NCI-H510A (cell line): ENCODE measurements around the gene C20orf173.

Experiments used
- DNase-seq: peaks from one replicate; lab custom pipeline; 2025; lab: John Stamatoyannopoulos, UW

Gene C20orf173

DNA sequence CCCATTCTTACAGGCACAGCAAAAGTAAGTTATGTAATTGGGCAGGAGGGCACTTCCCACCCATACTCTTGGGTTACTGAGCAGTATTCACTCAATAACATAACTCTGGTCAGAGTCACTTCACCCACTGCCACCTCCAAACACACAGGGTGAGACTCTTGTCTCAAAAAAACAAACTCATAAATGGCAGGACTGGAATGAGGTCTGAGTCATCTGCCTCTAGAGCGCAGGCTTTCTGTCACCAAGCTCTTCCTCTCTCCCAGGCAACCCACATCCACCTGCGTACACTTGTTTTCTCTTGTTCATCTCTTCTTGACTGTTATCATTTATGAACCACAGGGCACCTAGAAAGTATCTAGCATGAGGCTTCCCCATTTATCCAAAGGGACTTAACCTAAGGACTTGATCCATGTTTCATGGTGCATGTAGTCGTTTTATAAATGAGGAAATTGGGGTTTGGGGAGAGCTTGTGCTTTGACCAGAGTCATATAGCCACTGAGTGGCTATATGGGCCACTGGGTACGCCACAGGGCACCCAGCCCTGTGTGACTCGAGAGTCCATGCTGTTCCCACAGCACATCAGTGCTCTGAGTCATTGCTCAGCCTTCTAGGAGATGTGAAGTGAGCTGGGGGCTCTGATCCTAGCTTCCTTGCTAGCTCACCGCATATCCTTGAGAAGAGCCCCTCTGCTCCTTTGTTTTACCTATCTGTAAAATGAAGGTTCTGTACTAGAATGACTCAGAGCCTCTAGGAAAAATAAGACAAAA is 22.4 kb downstream of the C20orf173 start:
- DNase-seq, result no peak

DNA sequence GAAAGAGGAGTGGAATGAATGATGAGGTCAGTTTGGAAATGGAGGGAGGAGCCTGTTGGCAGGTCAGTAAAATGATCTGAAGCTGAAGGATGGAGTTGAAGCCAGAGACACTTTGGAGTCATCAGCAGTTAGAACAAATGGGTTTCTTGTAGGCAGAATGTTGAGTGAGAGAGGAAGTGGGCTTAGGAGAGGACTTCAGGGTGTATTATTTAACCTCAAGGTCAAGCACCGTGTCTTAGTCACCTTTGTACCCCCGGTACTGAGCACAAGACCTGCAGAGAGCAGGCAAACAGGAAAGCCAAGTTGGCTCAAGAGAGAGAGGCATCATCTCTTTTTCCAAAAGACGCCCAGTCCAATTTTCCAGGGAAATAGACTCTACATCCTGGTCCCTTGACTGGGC is 23.3 kb downstream of the C20orf173 start:
- no peak for DNase-seq

DNA sequence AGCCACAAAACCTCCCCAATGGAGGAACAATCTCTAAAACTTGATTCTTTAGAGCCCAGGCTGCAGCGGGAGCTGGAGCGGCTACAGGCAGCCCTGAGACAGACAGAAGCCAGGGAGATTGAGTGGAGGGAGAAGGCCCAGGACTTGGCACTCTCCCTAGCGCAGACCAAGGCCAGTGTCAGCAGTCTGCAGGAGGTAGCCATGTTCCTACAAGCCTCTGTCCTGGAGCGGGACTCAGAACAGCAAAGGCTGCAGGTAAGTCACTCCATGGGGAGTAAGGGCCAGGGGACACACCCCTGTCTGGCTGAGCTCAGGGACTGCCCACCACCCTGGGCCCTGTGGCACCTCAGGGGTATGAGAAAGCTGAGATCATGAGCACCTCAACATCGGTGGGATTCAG is 24.7 kb downstream of the C20orf173 start:
- DNase-seq, result no peak

DNA sequence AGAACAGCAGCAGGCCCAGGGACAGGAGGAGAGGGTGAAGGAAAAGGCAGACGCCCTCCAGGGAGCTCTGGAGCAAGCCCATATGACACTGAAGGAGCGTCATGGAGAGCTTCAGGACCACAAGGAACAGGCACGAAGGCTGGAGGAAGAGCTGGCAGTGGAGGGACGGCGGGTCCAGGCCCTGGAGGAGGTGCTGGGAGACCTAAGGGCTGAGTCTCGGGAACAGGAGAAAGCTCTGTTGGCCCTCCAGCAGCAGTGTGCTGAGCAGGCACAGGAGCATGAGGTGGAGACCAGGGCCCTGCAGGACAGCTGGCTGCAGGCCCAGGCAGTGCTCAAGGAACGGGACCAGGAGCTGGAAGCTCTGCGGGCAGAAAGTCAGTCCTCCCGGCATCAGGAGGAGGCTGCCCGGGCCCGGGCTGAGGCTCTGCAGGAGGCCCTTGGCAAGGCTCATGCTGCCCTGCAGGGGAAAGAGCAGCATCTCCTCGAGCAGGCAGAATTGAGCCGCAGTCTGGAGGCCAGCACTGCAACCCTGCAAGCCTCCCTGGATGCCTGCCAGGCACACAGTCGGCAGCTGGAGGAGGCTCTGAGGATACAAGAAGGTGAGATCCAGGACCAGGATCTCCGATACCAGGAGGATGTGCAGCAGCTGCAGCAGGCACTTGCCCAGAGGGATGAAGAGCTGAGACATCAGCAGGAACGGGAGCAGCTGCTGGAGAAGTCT is 25.5 kb downstream of the C20orf173 start:
- no peak for DNase-seq

DNA sequence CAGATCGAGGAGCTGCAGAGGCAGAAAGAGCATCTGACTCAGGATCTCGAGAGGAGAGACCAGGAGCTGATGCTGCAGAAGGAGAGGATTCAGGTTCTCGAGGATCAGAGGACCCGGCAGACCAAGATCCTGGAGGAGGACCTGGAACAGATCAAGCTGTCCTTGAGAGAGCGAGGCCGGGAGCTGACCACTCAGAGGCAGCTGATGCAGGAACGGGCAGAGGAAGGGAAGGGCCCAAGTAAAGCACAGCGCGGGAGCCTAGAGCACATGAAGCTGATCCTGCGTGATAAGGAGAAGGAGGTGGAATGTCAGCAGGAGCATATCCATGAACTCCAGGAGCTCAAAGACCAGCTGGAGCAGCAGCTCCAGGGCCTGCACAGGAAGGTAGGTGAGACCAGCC is 26.2 kb downstream of the C20orf173 start:
- DNase-seq, result no peak

DNA sequence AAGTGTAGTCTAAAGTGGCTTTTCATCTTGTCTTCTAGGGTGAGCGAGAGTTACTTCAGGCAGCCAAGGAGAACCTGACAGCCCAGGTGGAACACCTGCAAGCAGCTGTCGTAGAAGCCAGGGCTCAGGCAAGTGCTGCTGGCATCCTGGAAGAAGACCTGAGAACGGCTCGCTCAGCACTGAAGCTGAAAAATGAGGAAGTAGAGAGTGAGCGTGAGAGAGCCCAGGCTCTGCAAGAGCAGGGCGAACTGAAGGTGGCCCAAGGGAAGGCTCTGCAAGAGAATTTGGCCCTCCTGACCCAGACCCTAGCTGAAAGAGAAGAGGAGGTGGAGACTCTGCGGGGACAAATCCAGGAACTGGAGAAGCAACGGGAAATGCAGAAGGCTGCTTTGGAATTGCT is 27.1 kb downstream of the C20orf173 start:
- DNase-seq, result no peak

DNA sequence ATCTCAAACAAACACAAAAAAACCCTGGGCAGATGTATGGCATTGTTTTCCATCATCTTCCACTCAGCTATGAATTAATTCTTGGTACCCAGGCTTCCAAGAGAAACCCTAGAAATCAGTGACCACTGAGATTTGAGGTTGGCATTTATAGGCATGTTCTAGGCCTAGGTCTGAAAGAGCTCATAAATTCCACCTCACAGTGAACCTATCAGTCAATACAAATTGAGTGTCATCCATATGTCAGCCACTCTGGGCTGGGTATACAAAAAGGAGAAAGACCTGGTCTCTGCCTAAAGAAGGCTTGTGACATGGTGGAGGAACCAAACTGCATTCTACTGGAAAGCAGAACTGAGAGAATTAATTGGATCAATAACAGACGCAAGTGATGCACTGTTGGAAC is 30.2 kb downstream of the C20orf173 start:
- no peak for DNase-seq

DNA sequence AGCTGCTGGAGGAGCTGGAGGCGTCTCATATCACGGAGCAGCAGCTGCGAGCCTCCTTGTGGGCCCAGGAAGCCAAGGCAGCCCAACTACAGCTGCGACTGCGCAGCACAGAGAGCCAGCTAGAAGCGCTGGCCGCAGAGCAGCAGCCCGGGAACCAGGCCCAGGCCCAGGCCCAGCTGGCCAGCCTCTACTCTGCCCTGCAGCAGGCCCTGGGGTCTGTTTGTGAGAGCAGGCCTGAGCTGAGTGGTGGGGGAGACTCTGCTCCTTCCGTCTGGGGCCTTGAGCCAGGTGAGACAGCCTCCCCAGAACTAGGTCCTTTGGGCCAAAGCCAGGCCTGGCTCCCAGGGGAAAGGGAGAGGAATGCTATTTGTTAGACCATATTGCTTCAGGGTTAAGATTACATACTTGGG is 31.7 kb downstream of the C20orf173 start:
- DNase-seq, result no peak

DNA sequence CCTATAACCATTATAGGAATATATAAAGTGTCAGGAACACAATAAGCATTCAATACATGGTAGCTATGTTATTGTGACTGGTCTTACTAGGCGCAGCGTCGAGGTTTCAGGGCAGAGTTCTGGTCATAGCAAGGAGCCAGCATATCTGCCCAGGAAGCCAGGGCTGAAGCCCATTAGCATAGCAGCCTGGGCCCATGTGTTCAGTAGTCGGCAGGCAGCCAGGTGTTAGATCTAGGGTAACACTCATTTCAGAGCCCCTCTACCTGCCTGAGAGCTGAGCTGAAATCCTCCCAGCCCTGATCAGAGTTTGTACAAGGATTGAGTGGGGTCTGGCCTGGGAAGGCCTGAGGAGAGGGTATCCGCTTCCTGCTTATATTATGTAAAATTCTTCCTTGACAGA is 32.1 kb downstream of the C20orf173 start:
- no peak for DNase-seq

DNA sequence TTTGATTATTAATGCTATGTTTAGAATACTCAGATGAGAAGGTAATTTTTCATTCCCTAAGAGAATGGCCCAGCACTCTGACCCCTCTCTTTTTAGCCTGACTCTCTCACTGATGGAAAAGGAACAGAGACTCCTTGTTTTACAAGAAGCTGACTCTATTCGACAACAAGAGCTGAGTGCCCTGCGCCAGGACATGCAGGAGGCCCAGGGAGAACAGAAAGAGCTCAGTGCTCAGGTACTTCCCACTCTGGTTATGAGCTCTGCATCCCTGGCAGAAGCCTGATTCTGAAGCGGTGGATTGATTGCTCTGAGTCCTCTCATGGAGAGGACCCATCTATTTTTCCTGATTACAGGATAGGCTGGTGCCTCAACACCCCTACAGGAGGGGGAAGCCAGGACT is 33.0 kb downstream of the C20orf173 start:
- no peak for DNase-seq

DNA sequence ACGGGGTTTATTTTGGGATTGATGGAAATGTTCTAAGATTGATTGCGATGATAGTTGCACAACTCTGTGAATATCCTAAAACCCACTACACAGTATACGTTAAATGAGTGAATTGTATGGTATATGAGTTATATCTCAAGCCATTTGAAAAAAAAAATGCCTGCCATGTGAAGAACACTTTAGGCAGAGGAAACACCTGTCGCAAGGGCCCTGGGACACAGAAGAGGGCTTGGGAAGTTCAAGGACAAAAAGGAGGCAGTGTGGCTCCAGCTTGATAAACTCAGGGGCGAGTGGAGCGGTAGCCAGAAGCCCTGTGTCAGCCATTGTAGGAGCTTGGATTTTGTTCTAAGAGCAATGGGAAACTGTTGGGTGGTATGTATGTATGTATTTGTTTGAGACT is 37.1 kb downstream of the C20orf173 start:
- no peak for DNase-seq

DNA sequence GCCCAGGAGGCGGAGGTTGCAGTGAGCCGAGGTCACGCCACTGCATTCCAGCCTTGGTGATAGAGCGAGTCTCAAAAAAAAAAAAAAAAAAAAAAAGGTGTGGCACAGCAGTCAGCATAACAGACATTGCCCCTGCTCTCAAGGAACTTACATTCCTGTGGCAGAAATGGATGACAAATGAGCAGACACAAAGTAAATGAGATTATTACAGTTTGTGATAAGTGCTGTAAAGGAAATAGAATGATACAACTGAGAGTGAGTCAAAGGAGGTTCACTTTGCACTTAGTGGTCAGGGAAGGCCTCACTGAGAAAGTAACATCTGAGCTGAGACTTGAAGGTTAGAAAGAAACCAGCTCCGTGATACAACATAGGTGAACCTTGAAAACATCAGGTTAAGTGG is 37.6 kb downstream of the C20orf173 start:
- no peak for DNase-seq

DNA sequence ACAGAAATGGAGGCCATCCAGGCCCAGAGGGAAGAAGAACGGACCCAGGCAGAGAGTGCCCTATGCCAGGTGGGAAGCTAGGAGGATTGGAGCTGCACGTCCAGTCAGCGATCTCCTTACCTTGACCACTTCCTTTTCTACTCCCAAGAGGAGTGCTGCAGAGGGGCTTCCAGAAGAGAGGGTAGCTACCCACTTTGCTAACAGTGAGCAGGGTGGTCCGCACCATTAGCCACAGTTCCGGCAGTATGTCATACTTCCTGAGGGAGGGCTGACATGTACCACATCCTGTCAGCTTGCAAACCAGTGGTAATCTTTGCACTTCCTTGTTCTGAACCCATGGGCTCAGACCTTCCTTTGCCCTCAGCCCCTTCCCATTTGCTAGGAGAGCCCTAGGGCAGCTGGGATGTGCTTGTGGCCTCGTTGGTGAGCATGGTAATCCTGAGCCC is 38.7 kb downstream of the C20orf173 start:
- no peak for DNase-seq

DNA sequence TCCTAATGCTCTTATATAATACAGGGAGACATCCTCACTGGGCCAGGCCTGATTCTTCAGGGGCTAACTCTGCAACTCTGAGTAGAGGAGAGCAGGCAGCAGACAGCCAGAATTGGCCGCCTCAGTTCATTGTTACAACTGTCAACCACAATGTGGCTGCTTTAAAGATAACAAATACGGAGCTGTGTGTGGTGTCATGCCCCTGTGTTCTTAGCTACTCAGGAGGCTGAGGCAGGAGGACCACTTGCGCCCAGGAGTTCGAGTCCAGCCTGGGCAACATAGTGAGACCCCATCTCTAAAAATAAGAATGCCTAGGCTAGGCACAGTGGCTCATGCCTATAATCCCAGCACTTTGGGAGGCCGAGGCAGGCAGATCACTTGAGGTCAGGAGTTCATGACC is 39.7 kb downstream of the C20orf173 start:
- no peak for DNase-seq

DNA sequence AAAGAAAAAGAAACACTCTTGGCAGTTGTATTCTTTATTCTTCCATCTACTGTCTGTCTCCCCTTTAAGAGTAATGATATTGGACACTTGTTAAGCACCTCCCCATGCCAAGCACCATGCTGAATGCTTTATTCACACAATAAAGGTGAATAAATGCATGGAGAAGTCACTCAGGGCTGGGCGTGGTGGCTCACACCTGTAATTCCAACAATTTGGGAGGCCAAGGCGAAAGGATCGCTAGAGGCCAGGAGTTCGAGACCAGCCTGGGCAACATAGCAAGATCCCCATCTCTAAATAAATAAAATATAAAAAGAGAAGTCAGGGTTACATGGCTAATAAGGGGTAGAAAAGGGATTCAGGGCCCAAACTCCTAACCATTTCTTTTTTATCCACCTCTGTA is 42.0 kb downstream of the C20orf173 start:
- no peak for DNase-seq

DNA sequence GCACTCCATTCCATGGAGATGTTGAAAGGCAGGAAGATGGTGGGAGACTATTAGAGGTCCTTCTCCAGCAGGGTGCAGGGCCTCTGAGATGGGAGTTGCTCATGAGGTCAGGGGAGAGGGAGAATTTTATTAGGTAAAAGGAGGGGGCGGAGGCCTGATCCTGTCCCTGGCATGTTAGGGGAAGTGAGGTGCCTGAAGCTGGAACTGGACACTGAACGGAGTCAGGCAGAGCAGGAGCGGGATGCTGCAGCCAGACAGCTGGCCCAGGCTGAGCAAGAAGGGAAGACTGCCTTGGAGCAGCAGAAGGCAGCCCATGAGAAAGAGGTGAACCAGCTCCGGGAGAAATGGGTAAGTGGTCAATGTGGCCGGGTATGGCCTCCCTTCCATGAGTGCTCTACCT is 49.7 kb downstream of the C20orf173 start:
- no peak for DNase-seq

DNA sequence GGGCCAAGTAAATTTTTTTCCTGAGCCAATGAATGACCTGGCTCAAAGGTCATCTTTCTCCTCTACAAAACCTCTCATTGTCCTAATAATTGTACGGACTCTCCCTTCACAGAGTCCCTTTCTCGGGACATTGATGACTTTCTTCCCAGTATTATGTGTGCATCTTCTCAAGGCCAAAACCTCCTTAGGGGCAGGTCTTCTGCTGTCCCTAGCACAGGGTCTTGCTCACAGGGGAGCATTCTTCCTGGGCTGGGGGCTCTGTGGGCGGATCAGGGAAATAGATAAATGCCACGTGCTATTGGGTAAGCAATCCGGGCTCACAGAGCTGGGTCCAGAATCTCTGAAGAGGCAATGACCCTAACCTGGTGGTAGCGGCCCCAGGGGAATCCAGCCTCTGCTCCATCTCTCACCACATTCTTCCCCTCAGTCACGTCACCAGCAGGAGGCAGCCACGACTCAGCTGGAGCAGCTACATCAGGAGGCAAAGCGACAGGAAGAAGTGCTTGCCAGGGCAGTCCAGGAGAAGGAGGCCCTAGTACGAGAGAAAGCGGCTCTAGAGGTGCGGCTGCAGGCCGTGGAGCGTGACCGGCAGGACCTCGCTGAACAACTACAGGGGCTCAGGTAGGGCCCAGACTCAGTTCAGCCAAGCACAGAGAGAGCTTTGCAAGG is 50.5 kb downstream of the C20orf173 start:
- DNase-seq, result no peak
